ENCODE measurements around the gene SYNE2. TPM values are rescaled to one million over a fixed set of nuclear protein-coding genes. Genes with fewer than 3 reads are reported as not detected.

The SYNE2 gene
- total RNA-seq: 58.4 and 63.8 TPM in 2 replicates

GRCh38 chr14:63852817-63853731 is at the start of gene SYNE2:
Gene SYNE2 (plus strand): TSS chr14:63853004. CDS start chr14:63909149, 56,145 bp downstream.

Other genes with a start within 250 kb of the SYNE2 start
- 4.7 and 8.9 TPM in 2 replicates for gene WDR89, start 211.1 kb upstream of the SYNE2 start, total RNA-seq
- gene SGPP1, start 124.9 kb upstream of the SYNE2 start, total RNA-seq: 18.6 and 24.5 TPM in 2 replicates